Gastroesophageal sphincter (tissue), 4 donors: ENCODE measurements around the gene P3H2. TPM values are rescaled to one million over a fixed set of nuclear protein-coding genes. Genes with fewer than 3 reads are reported as not detected.
A peak's percentile ranks its signal among the peaks of the same experiment; 100 is the strongest.

ENCODE experiments used
- ATAC-seq: fragments of 150-250 bp; one replicate; pipeline ENCODE4 v1.9.1; 2016; ENCODE audit warnings: mild to moderate bottlenecking, moderate library complexity
- H3K27ac ChIP-seq, 4 donors: fragments of 200-600 bp; sonication (generic) in 3 of 4; 1 replicate in 3 of 4; 2 replicates in 1 of 4; pipeline ENCODE4 v1.5.1; 2016 to 2019
- H3K27me3 ChIP-seq: fragments of 200-600 bp; sonication (generic); one replicate; pipeline ENCODE4 v1.5.1; 2019
- H3K36me3 ChIP-seq, 2 donors: fragments of 200-600 bp; sonication (generic); one replicate each; pipeline ENCODE4 v1.5.1; 2019; ENCODE audit warnings: control low read depth in 1 of 2
- H3K4me1 ChIP-seq, 3 donors: fragments of 200-600 bp; sonication (generic); 1 replicate in 2 of 3; 2 replicates in 1 of 3; pipeline ENCODE4 v1.5.1; 2016 to 2019; ENCODE audit warnings: control low read depth in 2 of 3
- H3K4me3 ChIP-seq, 2 donors: fragments of 200-600 bp; sonication (generic); one replicate each; pipeline ENCODE4 v1.5.1; 2019; ENCODE audit warnings: mild to moderate bottlenecking in 1 of 2, moderate library complexity in 1 of 2
- H3K9me3 ChIP-seq, 3 donors: fragments of 200-600 bp; sonication (generic); one replicate each; pipeline ENCODE4 v1.5.1; 2017 to 2019; ENCODE audit warnings: control low read depth in 2 of 3
- CTCF ChIP-seq, 4 experiments: fragments of 200-600 bp in 2 of 4; fragments of 450-650 bp in 2 of 4; sonication (generic) in 1 of 4; IDR thresholded peaks; one replicate each; pipeline ENCODE4 v1.5.1; 2017 to 2019; ENCODE audit warnings: antibody characterized with exemption in 4 of 4, mild to moderate bottlenecking in 2 of 4, moderate library complexity in 2 of 4
- EP300 ChIP-seq: sonication (generic); formaldehyde crosslinking; IDR thresholded peaks from one replicate; pipeline ENCODE4 v1.6.1; 2017; ENCODE audit warnings: antibody characterized with exemption, mild to moderate bottlenecking
- POLR2A ChIP-seq, 2 donors: fragments of 450-650 bp; IDR thresholded peaks; one replicate each; pipeline ENCODE4 v1.6.1; 2017; ENCODE audit warnings: antibody characterized with exemption in 2 of 2, mild to moderate bottlenecking in 2 of 2, moderate library complexity in 1 of 2
- POLR2AphosphoS5 ChIP-seq: sonication (generic); formaldehyde crosslinking; IDR thresholded peaks from one replicate; pipeline ENCODE4 v1.6.1; 2017; ENCODE audit warnings: antibody characterized with exemption
- WGBS, 2 donors: methylation state at CpG; one replicate each; pipeline ENCODE4 v1.1.5; 2018; ENCODE audit warnings: low coverage in 1 of 2; 5-methylcytosine and 5-hydroxymethylcytosine counted together
- total RNA-seq, 4 donors: library from RNA; depleted of rRNA; stranded (reverse); fragments of >200 nt; gene quantifications; one replicate each; pipeline ENCODE4 v1.1.0, GENCODE V29; 2016

The P3H2 gene
- total RNA-seq, 4 donors from 2014 or later, result 10.6 to 55.9 (median 36.2) TPM

GRCh38 chr3:189950258-189950657, 170.4 kb downstream of the P3H2 start:
- no peak overlapping the region for H3K4me3 ChIP-seq
- H3K4me1 ChIP-seq, result no peaks in the 10 kb centered on the region
- H3K27ac ChIP-seq, result no peak overlapping the region
- peaks cover 5% of the 10 kb centered on the region for H3K27me3 ChIP-seq
- TF ChIP-seq POLR2AphosphoS5 (no peak), CTCF (IDR thresholded peaks at IDR 0.05) (no peak), POLR2A (IDR thresholded peaks at IDR 0.05) (no peak), EP300 (no peak)
- no peaks in the 10 kb centered on the region for H3K9me3 ChIP-seq
- WGBS, 2 donors, result 71 to 72% methylated on average over 3 to 4 of the region's 6 CpGs
- ATAC-seq, result no peak
- H3K36me3 ChIP-seq, result no peaks in the 10 kb centered on the region

GRCh38 chr3:189949580-189949979, 171.1 kb downstream of the P3H2 start:
- WGBS, 2 donors, result 86 to 100% methylated on average over 2 to 3 of the region's 4 CpGs
- H3K4me1 ChIP-seq, result no peaks in the 10 kb centered on the region
- no peaks in the 10 kb centered on the region for H3K9me3 ChIP-seq
- no peak overlapping the region for H3K4me3 ChIP-seq
- TF ChIP-seq EP300, result no peak
- no peak for TF ChIP-seq POLR2AphosphoS5
- TF ChIP-seq POLR2A (IDR thresholded peaks at IDR 0.05), result no peak
- no peak for TF ChIP-seq CTCF (IDR thresholded peaks at IDR 0.05)
- H3K27me3 ChIP-seq, result peaks cover 5% of the 10 kb centered on the region
- ATAC-seq, result no peak
- H3K36me3 ChIP-seq, result no peaks in the 10 kb centered on the region
- H3K27ac ChIP-seq, result no peak overlapping the region

- no peak for ATAC-seq
- H3K4me1 ChIP-seq, result no peaks in the 10 kb centered on the region
- no peak overlapping the region for H3K27ac ChIP-seq
- H3K36me3 ChIP-seq, result no peaks in the 10 kb centered on the region
- H3K27me3 ChIP-seq, result peaks cover 5% of the 10 kb centered on the region
- H3K4me3 ChIP-seq, result no peak overlapping the region
- TF ChIP-seq POLR2A (IDR thresholded peaks at IDR 0.05) (no peak), EP300 (no peak), CTCF (IDR thresholded peaks at IDR 0.05) (no peak), POLR2AphosphoS5 (no peak)
- no peaks in the 10 kb centered on the region for H3K9me3 ChIP-seq
These were observed 172.0 kb downstream of the P3H2 start for GRCh38 chr3:189948724-189949045.

- Histone ChIP-seq H3K4me3 (no peak overlapping the region), H3K27me3 (peaks cover 5% of the 10 kb centered on the region), H3K27ac (no peak overlapping the region), H3K36me3 (no peaks in the 10 kb centered on the region), H3K9me3 (no peaks in the 10 kb centered on the region), H3K4me1 (no peaks in the 10 kb centered on the region)
- 39 to 41% methylated on average over 6 of the region's 6 CpGs for WGBS, 2 donors
- ATAC-seq, result no peak
- peak in 1 of 4 experiments; percentile 17 for TF ChIP-seq CTCF (IDR thresholded peaks at IDR 0.05)
- no peak for TF ChIP-seq EP300
These were observed 172.6 kb downstream of the P3H2 start for GRCh38 chr3:189947948-189948723.

- H3K4me1 ChIP-seq, result no peaks in the 10 kb centered on the region
- H3K27me3 ChIP-seq, result peaks cover 5% of the 10 kb centered on the region
- H3K4me3 ChIP-seq, result no peak overlapping the region
- ATAC-seq, result no peak
- 50 to 60% methylated on average over 3 to 4 of the region's 4 CpGs for WGBS, 2 donors
- H3K27ac ChIP-seq, result no peak overlapping the region
- TF ChIP-seq CTCF (IDR thresholded peaks at IDR 0.05), result no peak
- no peak for TF ChIP-seq POLR2AphosphoS5
- no peak for TF ChIP-seq POLR2A (IDR thresholded peaks at IDR 0.05)
- no peak for TF ChIP-seq EP300
- no peaks in the 10 kb centered on the region for H3K36me3 ChIP-seq
- H3K9me3 ChIP-seq, result no peaks in the 10 kb centered on the region
These were observed 173.6 kb downstream of the P3H2 start for GRCh38 chr3:189947068-189947467.
